Measurements from ENCODE around the gene MRPL9. TPM values are rescaled to one million over a fixed set of nuclear protein-coding genes. Genes with fewer than 3 reads are reported as not detected.
"Not testable (repeated sequence)": the region's sequence is repeated elsewhere in the genome, so short reads cannot be mapped to it uniquely, and the experiment has no call there.

MRPL9 gene
- total RNA-seq, 1 donor from 2014 or later = 42.5 TPM

DNA sequence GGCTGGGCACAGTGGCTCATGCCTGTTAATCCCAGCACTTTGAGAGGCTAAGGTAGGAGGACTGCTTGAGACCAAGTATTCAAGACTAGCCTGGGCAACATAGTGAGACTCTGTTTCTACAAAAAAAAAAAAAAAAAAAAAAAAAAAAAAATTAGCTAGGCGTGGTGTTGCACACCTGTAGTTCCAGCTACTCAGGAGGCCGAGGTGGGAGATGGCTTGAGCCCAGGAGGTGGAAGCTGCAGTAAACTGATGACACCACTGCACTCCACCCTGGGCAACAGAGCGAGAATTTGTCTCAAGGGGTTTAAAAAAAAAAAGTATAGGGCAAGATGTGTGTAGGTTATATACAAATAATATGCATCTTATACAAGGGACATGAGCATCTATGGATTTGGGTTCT is 24.4 kb upstream of the MRPL9 start:
- DNase-seq (ENCODE audit: low spot score) = no peak

DNA sequence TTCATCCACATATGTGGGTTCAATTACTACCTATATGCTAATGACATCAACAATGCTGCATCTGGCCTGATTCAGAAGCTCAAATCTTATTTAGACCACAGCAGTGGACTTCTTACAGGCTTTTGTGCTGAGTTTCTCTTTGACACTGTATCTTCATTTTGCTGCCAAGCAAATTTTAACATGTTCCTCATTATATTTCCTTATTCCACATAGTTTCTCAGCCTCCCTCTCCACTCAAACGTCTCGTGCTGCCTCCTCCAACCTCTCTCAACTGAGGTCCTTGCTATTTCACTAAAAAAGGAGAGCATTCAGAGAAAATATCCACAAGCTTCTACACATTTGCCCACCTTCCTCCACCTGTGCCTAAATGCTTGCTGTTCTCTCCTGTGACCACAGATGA is 20.5 kb upstream of the MRPL9 start:
- DNase-seq (ENCODE audit: low spot score) = no peak

DNA sequence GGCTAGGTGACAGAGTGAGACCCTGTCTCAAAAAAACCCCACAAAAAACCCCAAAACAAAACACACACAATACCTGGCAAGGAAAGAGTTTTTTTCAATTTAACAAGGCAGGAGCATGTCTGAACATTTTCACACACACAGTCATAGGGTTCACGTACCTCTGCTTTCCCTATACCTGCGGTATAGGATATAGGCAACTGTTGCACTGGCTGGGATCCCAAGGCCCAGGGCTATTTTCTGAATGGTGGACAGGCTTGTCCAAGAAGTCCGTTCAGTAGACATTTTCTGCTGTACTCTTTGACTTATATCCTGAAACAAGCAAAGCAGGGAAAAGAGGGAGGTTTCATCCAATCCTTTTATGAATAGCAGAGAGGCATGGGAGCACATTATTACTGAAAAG is 19.4 kb upstream of the MRPL9 start:
- no peak for DNase-seq (ENCODE audit: low spot score)

DNA sequence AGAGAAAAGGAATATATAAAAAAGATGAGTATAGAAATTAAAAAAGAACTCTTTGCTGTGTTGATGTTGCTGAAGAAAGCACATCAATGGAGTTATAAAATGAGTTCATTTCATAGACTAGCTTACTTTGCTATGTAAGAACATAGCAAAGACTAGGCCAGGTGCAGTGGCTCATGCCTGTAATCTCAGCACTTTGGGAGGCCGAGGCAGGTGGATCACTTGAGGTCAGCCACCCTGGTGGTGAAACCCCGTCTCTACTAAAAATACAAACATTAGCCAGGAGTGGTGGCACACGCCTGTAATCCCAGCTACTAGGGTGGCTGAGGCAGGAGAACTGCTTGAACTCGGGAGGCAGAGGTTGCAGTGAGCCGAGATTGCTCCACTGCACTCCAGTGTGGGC is 18.7 kb upstream of the MRPL9 start:
- not testable (repeated sequence) for DNase-seq (ENCODE audit: low spot score)

DNA sequence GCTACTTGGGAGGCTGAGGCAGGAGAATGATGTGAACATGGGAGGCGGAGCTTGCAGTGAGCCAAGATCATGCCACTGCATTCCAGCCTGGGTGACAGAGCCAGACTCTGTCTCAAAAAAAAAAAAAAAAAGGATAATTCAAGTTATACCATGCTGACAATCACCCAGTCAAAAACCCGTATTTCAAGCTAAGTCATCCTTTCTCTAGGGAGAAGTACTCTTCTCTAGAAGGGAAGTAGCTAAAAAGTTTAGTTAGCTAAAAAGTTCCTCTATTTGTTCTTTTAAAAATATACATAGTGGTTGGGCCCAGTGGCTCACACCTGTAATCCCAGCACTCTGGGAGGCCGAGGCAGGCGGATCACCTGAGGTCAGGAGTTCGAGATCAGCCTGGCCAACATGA is 17.4 kb upstream of the MRPL9 start:
- not testable (repeated sequence) for DNase-seq (ENCODE audit: low spot score)

DNA sequence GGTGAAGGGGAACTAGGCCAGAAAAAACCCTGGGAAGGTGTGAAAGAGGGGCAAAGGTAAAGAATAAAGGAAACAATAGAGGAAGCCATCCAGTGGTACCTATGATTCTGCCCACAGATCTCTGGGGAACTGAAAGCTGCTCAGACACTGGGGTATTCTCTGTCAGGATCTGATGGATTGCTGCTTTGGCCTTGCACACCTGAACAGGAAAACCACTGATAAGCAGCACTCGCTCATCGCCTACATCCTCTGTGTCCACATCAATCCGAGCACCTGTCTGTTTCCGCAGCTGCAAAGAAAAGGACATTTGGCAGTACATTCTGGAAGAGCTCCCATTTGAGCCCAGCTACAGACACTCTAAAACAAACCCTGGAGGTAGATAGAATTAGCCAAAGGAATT is 16.6 kb upstream of the MRPL9 start:
- no peak for DNase-seq (ENCODE audit: low spot score)

DNA sequence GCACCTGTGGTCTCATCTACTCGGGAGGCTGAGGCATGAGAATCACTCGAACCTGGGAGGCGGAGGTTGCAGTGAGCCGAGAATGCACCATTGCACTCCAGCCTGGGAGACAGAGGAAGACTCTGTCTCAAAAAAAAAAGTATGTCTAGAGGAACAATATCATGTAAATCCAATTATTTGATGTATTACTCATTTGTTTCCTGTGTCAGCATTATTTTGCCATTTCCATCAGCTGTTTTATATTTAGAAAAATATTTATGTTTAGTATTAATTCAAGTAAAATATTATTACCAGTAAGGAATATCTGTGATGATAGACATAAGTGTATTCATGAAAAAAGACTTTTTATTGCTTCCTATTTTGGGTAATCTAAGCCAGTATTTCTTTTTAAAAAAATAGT is 14.0 kb upstream of the MRPL9 start:
- no peak for DNase-seq (ENCODE audit: low spot score)

DNA sequence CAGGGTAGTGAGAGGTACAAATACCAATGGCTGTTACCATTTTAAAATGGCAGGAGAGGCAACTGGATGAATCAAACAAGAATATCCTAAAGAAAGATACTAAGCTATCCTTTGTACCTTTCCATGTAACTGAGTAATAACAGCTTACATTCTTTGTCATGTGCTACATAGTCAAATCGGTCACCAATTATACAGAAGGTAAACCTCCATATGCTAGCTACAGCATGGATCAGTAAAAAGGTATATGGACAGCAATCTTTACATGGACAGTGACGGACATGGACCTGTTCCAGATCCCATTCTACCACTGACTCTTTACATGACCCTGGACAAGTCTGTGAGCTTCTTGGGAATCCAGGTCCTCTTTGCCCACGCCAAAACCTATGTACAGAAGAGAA is 13.4 kb upstream of the MRPL9 start:
- no peak for DNase-seq (ENCODE audit: low spot score)

DNA sequence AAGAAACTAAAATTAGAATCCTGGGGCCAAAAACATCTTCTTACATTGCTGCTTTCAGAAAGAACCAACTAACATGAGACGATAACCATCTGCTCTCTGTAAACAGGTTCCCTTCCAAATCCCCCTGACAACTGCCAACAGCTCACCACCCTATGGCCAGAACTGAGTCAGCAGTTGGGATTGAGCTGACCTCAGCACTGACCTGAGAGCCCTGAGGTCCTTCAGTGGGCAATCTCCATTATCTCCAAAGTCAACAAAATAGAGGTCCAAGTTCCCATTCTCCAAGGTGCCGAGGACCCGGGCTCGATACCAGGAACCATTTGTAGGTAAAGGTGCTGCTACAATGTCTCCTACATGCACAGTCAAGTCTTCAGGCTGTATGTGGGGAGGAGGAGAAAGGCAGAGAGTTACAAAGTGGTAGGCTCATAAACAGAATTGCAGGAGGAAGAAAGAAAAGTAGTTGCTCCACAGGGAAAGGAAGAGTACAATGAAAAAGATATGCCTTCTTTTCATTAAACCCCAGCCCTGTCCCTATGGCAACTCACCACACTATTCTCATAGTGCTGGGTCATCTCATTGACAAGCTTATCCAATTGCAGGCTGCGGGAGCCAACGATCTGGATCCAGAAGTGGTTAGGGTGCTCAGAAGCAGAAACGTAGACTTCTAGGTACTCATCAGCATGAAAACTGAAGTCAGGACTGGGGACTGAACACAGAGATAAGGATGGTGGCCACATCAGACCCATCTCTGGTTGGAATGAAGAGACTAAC is 12.8 kb upstream of the MRPL9 start:
- DNase-seq (ENCODE audit: low spot score) = no peak

DNA sequence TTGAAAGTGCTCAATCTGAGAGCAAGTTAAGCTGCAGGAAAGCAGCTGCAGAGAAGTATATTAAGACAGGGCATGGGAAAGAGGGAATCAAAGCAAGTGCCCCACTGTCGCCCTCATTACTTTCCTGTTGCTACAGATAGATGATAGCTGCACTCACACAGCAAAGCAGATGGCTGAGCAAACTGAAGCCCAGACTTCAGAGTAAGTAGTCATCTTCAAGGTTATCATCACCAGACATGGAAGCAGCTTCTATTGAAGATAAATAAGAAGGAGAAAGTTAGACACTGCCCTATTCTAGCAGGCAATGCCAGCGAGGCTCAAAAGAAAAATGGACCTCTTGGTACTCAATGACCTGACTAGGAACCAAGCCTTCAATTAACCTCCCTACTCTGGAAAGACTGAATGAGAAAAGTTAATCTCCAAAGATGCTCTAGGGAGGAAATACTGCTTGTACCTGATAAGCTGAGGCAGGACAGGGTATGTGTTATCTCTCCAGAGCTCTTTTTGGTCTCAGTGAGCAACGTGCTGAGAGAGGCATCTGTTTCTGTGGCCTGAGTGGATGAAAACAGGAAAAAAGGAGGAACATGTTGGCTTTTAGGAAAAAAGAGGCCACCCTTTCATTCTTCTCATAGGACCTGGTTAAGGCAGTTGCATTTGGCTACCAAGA is 11.1 kb upstream of the MRPL9 start:
- DNase-seq (ENCODE audit: low spot score) = no peak

DNA sequence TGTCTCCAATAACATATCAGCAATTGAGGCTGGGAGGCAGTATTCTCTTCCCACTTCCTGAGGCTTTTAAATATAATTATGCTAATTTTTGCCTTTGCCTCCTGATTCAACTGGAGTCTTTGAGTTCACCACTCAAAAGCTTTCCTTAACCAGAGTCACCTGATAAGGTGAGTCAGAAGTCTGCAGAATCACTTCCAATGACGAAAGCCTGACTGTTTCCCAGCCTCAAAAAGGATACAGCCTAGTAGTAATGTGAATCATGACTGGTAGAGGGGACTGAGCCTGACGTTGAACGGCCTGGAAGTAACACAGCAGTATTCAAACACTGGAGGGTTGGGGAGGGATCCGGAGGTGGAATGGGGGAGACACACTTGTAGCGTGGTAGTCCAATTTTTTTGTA is 10.4 kb upstream of the MRPL9 start:
- no peak for DNase-seq (ENCODE audit: low spot score)

DNA sequence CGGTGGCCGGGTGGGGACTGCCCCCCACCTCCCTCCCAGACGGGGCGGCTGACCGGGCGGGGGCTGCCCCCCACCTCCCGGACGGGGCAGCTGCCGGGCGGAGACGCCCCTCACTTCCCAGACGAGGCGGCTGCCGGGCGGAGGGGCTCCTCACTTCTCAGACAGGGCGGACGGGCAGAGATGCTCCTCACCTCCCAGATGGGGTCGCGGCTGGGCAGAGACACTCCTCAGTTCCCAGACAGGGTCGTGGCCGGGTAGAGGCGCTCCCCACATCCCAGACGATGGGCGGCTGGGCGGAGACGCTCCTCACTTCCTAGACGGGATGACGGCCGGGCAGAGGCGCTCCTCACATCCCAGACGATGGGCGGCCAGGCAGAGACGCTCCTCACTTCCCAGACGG is 6.0 kb upstream of the MRPL9 start:
- not testable (repeated sequence) for DNase-seq (ENCODE audit: low spot score)

DNA sequence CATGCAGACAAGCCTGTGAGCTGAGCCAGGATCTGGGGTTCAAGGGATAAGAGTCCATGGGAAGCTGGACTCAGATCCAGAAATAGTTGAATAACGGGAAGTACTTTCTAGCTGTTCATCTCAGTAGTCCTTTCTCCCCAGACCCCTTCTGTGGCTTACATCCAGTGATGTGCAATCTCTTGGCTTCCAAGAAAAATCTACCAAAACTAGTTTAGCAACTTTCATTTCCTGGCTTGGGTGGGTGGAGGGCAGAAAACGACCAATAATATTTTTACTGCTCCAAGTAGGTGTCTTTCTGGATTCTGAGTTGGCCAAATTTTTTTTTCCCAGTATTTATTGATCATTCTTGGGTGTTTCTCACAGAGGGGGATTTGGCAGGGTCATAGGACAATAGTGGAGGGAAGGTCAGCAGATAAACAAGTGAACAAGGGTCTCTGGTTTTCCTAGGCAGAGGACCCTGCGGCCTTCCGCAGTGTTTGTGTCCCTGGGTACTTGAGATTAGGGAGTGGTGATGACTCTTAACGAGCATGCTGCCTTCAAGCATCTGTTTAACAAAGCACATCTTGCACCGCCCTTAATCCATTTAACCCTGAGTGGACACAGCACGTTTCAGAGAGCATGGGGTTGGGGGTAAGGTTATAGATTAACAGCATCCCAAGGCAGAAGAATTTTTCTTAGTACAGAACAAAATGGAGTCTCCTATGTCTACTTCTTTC is 5.2 kb upstream of the MRPL9 start:
- DNase-seq (ENCODE audit: low spot score) = not testable (repeated sequence)

DNA sequence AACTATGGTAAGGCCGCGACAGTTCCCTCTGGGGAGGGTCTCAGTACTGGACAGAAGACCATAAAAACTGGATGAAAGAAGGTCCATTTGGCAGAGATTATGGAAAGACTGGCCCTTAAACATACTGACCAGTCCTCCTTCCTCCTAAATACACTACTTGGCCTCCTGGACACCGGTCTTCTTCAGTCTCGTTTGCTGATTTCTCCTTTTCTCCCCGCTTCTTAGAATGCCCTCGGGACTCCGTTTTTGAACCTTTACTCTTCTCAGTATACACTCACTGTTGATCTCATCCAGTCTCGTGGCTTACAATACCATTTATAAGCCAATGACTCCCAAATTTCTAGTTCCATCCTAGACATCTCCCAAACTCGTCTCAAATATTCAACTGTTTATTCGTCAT is 694 bp upstream of the MRPL9 start:
- no peak for DNase-seq (ENCODE audit: low spot score)

DNA sequence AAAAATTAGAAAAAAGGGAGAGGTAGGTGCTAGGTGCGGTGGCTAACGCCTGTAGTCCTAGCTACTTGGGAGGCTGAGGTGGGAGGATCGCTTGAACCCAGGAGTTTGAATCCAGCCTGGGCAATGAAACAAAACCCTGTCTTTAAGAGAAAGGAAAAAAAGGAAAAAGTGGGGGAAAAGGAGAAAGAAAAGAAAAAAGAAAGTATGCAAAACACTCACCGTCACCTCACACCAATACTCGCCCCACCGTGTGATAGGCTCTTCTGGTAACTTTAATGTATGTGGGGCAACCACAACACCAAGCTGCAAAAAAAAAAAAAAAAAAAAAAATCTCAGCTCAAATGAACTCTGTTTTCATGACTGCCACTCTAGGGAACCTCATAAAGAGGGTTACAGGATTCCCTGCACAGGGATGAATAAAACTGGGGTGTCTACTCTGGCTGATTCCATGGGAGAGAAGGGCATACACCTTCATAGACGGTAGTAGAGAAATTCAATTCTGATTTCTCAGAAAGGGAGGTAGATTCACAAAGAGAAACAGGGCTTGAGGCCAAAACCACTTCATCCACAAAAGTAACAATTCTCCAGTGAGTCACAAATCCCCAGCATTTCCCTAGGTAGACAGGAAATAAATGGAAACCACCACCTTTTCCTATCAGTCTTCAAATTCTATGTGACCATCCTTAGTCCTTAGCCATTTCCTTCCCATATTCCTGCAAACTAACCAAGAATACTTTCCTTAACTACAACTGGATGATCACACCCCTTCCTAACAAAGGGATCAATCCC is 2.5 kb downstream of the MRPL9 start:
- DNase-seq (ENCODE audit: low spot score) = no peak

DNA sequence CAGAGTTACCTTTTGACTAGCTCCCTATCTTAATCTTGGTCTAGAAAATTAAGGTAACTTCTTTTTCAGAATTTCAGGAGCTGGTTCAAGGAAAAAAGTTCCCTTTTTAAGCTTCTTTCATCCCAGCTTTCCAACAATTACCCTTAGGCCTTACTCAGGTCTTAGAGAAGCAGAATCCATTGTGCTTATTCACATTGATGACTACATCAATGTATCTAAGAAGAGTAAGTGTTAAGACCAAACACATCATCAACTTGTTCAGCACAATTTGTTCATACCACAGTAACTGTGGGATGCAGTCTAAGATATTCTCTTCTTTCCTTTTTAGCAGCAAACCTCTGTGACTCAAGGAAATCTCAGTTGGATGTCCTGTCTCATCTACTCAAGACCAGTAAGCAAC is 4.1 kb downstream of the MRPL9 start:
- no peak for DNase-seq (ENCODE audit: low spot score)

DNA sequence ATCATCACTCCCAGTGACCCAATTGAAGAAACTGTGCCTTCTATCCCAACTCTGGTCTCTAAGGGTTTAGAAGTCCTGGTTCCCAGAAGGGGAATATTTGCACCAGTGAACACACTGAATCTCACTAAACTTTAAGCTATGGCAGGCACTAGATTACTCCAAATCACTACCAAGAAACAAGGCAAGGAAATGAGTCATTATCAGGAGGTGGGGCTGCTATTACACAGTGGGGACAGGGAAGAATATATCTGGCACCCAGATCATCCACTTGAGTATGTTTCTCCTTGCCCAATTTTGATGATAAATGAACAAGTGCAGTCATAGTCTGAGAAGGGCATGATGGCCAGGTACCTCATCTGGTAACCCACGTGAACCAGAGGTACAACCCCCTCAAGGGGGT is 7.0 kb downstream of the MRPL9 start:
- DNase-seq (ENCODE audit: low spot score) = no peak

DNA sequence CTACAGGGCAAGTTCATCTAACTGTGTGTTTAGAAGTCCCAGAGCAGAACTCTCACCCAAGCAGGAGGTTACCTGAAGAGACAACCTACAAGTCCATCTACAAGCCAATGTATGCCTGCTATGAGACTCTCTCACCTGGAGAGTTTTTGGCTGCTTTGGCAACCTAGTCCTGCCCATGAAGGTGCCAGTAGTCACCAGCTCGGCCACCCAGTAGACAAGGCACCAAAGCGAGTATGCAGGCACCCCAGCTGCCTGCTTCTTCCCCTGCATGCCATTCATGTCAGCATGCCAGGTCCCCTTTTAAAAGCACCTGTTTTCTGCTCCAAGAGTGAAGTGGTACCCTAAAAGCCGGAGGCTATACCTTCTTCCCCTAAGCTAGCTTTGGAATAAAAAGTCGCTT is 21.8 kb downstream of the MRPL9 start:
- peak; percentile 28 for DNase-seq (ENCODE audit: low spot score)

DNA sequence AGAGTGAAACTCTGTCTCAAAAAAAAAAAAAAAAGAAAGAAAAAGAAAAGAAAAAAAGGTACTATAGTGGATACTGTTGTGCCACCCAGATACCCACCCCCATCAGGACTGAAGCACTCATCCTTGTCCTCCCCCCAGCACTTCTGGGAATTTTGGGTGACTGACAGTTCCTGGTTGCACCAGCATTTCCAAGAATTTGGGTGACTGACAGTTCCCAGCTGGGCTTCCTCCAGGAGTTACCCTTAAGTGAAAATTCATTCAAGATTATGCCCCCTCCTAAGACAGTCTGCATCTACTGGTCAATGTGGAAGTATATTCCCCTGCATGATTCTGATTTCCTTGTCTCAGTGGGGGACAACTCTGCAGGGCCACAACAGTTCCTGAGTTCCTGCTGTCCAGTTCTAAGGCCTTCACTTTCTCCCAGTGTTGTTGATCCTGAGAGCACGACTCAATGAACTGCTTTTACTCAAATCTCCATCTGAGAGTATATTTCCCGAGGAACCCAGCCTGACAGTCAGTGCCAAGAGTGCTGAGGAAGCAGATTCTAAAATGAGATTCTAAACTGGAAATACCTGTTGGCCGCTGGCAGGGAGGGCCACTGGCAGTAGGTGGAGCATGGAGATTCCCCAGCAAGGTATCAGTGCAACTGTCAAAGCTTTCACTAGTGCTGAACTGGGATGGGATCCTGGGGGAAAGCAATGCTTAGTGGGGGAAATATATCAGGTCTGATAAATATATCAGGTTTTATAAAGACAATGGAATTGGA is 23.5 kb downstream of the MRPL9 start:
- no peak for DNase-seq (ENCODE audit: low spot score)

DNA sequence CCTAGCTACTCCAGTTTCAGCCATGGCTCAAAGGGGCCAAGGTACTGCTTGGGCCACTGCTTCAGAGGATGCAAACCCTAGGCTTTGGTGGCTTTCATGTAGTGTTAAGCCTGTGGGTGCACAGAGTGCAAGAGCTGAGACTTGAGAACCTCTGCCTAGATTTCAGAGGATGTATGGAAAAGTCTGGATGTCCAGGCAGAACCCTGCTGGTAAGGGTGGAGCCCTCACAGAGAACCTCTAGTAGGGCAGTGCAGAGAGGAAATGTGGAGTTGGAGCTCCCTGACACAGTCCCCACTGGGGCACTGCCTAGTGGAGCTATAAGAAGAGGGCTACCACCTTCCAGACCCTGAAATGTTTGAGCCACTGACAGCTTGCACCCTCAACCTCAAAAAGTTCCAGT is 25.8 kb downstream of the MRPL9 start:
- no peak for DNase-seq (ENCODE audit: low spot score)

DNA sequence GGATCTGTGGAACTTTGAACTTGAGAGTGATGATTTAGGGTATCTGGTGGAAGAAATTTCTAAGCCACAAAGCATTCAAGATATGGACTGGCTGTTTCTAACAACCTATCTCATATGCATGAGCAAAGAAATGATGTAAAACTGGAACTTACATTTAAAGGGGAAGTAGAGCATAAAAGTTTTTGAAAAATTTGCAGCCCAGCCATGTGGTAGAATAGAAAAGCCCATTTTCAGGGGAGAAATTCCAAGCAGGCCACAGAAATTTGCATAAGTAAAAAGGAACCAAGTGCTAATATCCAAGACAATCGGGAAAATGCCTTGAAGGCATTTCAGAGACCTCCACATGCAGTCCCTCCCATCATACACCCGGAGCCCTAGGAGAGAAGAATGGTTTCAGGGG is 26.3 kb downstream of the MRPL9 start:
- peak; percentile 2 for DNase-seq (ENCODE audit: low spot score)

All from mesenteric fat pad (tissue), 1 donor.